ENCODE data around the gene SBDS.

Gene SBDS

DNA sequence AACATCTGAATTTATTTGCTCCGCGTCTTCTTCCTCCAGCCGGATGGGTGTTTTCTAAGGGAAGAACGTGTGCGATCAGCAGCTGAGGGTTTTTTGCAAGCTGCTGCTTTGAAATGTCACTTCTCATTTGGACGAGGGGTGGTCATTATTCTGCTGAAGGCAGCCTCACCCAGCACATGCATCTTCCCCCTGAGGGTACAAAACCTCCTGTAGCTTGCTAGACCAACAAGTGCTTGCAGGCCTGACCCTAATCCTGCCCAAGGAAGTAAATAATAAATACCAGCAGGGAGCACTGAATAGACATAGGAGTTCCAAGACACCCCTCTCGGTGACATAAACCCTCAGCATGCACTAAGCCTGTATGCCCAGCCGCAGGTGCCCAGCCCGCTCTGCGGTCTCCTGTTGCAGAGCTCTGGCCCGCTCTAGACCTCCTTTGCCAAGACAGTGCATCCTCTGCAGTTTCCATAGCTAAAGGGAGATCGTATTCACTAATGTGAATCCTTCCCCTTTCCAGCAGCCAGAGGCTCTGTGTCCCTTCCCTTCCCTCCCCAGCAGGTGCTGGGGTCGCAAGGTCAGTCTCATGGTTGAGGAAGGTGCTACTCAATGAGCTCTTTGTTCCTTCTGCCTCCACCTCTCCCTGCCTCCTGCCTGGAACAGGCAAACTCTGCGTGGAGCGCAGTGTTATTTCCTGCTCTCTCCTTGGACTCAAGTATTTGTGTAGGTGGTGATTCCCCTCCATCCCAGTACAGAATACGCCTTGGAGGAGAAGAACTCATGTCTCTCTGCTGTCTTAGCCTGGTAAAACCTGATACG, 36.6 kb downstream of the SBDS start:
- no peak overlapping the region for H2AFZ ChIP-seq (ENCODE audit: low read depth, low read length, severe bottlenecking)
- H3F3A ChIP-seq (ENCODE audit: insufficient read depth), result no peaks in the 10 kb centered on the region
- H3K36me3 ChIP-seq (ENCODE audit: low read length), result peaks cover 21% of the 10 kb centered on the region
- H3K9ac ChIP-seq (ENCODE audit: low read length), result no peak overlapping the region
- H3K4me3 ChIP-seq (ENCODE audit: insufficient read depth, low read length, poor library complexity, severe bottlenecking), result no peak overlapping the region
- no peak overlapping the region for H3K27ac ChIP-seq (ENCODE audit: low read depth, low read length)
- H3K4me2 ChIP-seq (ENCODE audit: low read depth, low read length, poor library complexity, severe bottlenecking), result no peak overlapping the region
- no peak for TF ChIP-seq EZH2phosphoT487 (conservative IDR thresholded peaks at IDR 0.05; ENCODE audit: low read length)
- TF ChIP-seq, protein P1, sequence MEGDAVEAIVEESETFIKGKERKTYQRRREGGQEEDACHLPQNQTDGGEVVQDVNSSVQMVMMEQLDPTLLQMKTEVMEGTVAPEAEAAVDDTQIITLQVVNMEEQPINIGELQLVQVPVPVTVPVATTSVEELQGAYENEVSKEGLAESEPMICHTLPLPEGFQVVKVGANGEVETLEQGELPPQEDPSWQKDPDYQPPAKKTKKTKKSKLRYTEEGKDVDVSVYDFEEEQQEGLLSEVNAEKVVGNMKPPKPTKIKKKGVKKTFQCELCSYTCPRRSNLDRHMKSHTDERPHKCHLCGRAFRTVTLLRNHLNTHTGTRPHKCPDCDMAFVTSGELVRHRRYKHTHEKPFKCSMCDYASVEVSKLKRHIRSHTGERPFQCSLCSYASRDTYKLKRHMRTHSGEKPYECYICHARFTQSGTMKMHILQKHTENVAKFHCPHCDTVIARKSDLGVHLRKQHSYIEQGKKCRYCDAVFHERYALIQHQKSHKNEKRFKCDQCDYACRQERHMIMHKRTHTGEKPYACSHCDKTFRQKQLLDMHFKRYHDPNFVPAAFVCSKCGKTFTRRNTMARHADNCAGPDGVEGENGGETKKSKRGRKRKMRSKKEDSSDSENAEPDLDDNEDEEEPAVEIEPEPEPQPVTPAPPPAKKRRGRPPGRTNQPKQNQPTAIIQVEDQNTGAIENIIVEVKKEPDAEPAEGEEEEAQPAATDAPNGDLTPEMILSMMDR (IDR thresholded peaks at IDR 0.05; ENCODE audit: insufficient read depth, low read length, poor library complexity, severe bottlenecking), result no peak
- H3K79me2 ChIP-seq (ENCODE audit: insufficient read depth, low read length), result no peaks in the 10 kb centered on the region
- no peaks in the 10 kb centered on the region for H4K20me1 ChIP-seq (ENCODE audit: low read depth, low read length)
- no peaks in the 10 kb centered on the region for H3K27me3 ChIP-seq (ENCODE audit: low read length)
- no peaks in the 10 kb centered on the region for H3K9me2 ChIP-seq (replicated peaks; ENCODE audit: insufficient read depth, low read length)
- no peaks in the 10 kb centered on the region for H3K9me3 ChIP-seq (ENCODE audit: insufficient read depth, low read length)

DNA sequence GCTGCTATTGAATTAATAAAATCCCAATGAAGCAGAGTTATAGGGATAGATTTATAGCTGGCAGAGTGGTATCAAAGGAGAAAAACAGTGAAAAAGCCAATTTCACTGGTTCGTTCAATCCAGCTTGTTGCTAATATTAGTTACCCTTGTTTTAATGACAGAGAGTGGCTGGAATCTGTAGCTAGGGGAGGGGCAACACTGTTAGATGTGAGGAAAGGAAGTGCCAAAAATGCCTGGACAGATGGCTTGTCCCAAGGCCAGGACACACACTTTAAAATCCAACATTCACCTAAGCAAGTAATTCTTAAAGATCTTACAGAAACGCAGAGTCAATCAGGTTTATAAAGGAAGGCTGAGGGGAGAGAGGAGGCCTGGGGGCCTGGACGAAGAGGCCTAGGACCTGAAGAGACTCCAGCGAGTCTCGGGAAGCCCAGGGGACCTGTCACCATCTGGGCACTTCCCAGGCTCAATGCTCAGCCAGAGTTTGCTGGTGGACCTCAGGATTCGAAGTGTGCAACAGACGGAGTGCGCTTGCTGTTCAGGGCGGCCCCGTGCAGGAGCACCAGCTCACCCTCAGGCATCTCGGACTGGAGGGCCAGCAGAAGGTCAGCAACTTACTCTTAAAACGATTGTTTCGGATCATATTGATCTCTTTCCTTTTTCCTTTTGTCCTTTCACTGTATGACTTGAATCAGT, 37.6 kb downstream of the SBDS start:
- TF ChIP-seq, protein P1 (IDR thresholded peaks at IDR 0.05; ENCODE audit: insufficient read depth, low read length, poor library complexity, severe bottlenecking), result no peak
- TF ChIP-seq EZH2phosphoT487 (conservative IDR thresholded peaks at IDR 0.05; ENCODE audit: low read length), result no peak
- Histone ChIP-seq H4K20me1 (ENCODE audit: low read depth, low read length) (no peaks in the 10 kb centered on the region), H3K9ac (ENCODE audit: low read length) (no peak overlapping the region), H3K36me3 (ENCODE audit: low read length) (peaks cover 21% of the 10 kb centered on the region), H3K4me2 (ENCODE audit: low read depth, low read length, poor library complexity, severe bottlenecking) (no peak overlapping the region), H3K9me3 (ENCODE audit: insufficient read depth, low read length) (no peaks in the 10 kb centered on the region), H3K9me2 (replicated peaks; ENCODE audit: insufficient read depth, low read length) (no peaks in the 10 kb centered on the region), H3K27ac (ENCODE audit: low read depth, low read length) (no peak overlapping the region), H3K79me2 (ENCODE audit: insufficient read depth, low read length) (no peaks in the 10 kb centered on the region), H3K4me3 (ENCODE audit: insufficient read depth, low read length, poor library complexity, severe bottlenecking) (no peak overlapping the region), H2AFZ (ENCODE audit: low read depth, low read length, severe bottlenecking) (no peak overlapping the region), H3K27me3 (ENCODE audit: low read length) (no peaks in the 10 kb centered on the region), H3F3A (ENCODE audit: insufficient read depth) (no peaks in the 10 kb centered on the region)

DNA sequence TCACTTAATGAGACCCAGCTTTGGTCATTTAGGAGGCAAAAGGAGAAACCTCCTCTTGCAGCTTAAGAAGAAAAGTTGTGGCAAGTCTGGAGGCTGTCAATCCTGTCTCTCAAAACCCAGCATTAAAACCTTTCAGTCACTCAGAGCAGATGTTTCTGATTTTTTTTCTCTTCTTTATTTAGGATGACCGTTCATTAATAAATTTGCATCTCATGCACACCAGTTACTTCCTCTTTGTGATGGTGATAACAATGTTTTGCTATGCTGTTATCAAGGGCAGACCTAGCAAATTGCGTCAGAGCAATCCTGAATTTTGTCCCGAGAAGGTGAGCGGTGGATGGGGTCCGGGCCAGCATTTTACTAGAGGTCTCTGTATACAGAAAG, 42.4 kb downstream of the SBDS start:
- Histone ChIP-seq H3K79me2 (ENCODE audit: insufficient read depth, low read length) (no peaks in the 10 kb centered on the region), H3K9me2 (replicated peaks; ENCODE audit: insufficient read depth, low read length) (no peaks in the 10 kb centered on the region), H3K27me3 (ENCODE audit: low read length) (no peaks in the 10 kb centered on the region), H3K4me2 (ENCODE audit: low read depth, low read length, poor library complexity, severe bottlenecking) (no peak overlapping the region), H3K36me3 (ENCODE audit: low read length) (peaks cover 47% of the 10 kb centered on the region; the same call in 1 of the 2 replicates), H3K9ac (ENCODE audit: low read length) (no peak overlapping the region), H2AFZ (ENCODE audit: low read depth, low read length, severe bottlenecking) (no peak overlapping the region), H3F3A (ENCODE audit: insufficient read depth) (peaks cover 6% of the 10 kb centered on the region; the same call in 1 of the 2 replicates), H3K9me3 (ENCODE audit: insufficient read depth, low read length) (no peaks in the 10 kb centered on the region), H3K4me3 (ENCODE audit: insufficient read depth, low read length, poor library complexity, severe bottlenecking) (no peak overlapping the region), H4K20me1 (ENCODE audit: low read depth, low read length) (no peaks in the 10 kb centered on the region), H3K27ac (ENCODE audit: low read depth, low read length) (no peak overlapping the region)
- TF ChIP-seq, protein P1 (IDR thresholded peaks at IDR 0.05; ENCODE audit: insufficient read depth, low read length, poor library complexity, severe bottlenecking), result no peak
- TF ChIP-seq EZH2phosphoT487 (conservative IDR thresholded peaks at IDR 0.05; ENCODE audit: low read length), result no peak
